ENCODE measurements around the gene NTRK3.

The NTRK3 gene

GRCh38 chr15:88067331-88067685, 189.2 kb downstream of the NTRK3 start:
- Histone ChIP-seq H3K9me2 (replicated peaks; ENCODE audit: control insufficient read depth, low read length) (no peaks in the 10 kb centered on the region), H3K79me2 (ENCODE audit: control insufficient read depth, low read length) (no peaks in the 10 kb centered on the region), H3K27me3 (ENCODE audit: control insufficient read depth, low read length) (no peaks in the 10 kb centered on the region), H3K36me3 (ENCODE audit: control insufficient read depth, low read length) (no peaks in the 10 kb centered on the region), H4K20me1 (ENCODE audit: control insufficient read depth, insufficient read depth, low read depth, low read length) (no peaks in the 10 kb centered on the region), H3K4me3 (ENCODE audit: low read length) (no peak overlapping the region), H3K4me2 (ENCODE audit: low read length) (no peak overlapping the region), H3K9me3 (ENCODE audit: control insufficient read depth, insufficient read depth, low read length) (no peaks in the 10 kb centered on the region), H3K4me1 (ENCODE audit: control insufficient read depth, low read length) (no peaks in the 10 kb centered on the region), H3K27ac (ENCODE audit: low read depth, low read length) (no peak overlapping the region), H3F3A (ENCODE audit: control insufficient read depth, insufficient read depth) (no peaks in the 10 kb centered on the region)
- TF ChIP-seq EZH2phosphoT487 (IDR thresholded peaks at IDR 0.05; ENCODE audit: borderline replicate concordance, low read length) (no peak), CTCF (IDR thresholded peaks at IDR 0.05; ENCODE audit: low read depth, low read length, poor library complexity, severe bottlenecking) (no peak)

GRCh38 chr15:88066636-88067330, 189.8 kb downstream of the NTRK3 start:
- no peak for TF ChIP-seq EZH2phosphoT487 (IDR thresholded peaks at IDR 0.05; ENCODE audit: borderline replicate concordance, low read length)
- no peaks in the 10 kb centered on the region for H3K4me1 ChIP-seq (ENCODE audit: control insufficient read depth, low read length)
- no peak overlapping the region for H3K4me2 ChIP-seq (ENCODE audit: low read length)

DNA sequence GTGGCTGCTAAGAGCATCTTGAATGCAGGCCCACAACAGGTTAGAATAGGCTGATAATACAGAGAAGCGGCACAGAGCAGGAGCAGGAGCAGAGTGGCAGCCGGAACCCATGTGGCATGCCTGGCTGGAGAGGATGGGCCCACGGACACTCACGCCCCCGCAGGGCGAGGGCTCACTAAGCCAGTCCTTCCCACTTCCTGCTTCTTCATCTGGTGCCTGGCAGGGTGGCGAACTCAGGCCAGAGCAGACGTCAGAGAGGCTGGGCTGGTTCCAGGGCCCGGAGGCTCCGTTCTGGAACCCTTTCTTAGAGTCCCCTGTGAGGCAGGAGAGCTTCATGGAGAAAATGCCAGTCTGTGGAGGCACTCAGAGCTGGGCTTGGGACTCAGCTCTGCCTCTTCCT, 195.1 kb downstream of the NTRK3 start:
- no peak overlapping the region for H3K4me3 ChIP-seq (ENCODE audit: low read length)
- H3K9me2 ChIP-seq (replicated peaks; ENCODE audit: control insufficient read depth, low read length), result no peaks in the 10 kb centered on the region
- no peaks in the 10 kb centered on the region for H3F3A ChIP-seq (ENCODE audit: control insufficient read depth, insufficient read depth)
- no peak overlapping the region for H3K27ac ChIP-seq (ENCODE audit: low read depth, low read length)
- TF ChIP-seq EZH2phosphoT487 (IDR thresholded peaks at IDR 0.05; ENCODE audit: borderline replicate concordance, low read length), result no peak
- no peak for TF ChIP-seq CTCF (IDR thresholded peaks at IDR 0.05; ENCODE audit: low read depth, low read length, poor library complexity, severe bottlenecking)
- H3K4me1 ChIP-seq (ENCODE audit: control insufficient read depth, low read length), result no peaks in the 10 kb centered on the region
- H4K20me1 ChIP-seq (ENCODE audit: control insufficient read depth, insufficient read depth, low read depth, low read length), result no peaks in the 10 kb centered on the region
- no peaks in the 10 kb centered on the region for H3K79me2 ChIP-seq (ENCODE audit: control insufficient read depth, low read length)
- H3K27me3 ChIP-seq (ENCODE audit: control insufficient read depth, low read length), result no peaks in the 10 kb centered on the region
- H3K36me3 ChIP-seq (ENCODE audit: control insufficient read depth, low read length), result no peaks in the 10 kb centered on the region
- H3K4me2 ChIP-seq (ENCODE audit: low read length), result no peak overlapping the region
- H3K9me3 ChIP-seq (ENCODE audit: control insufficient read depth, insufficient read depth, low read length), result no peaks in the 10 kb centered on the region

More at GRCh38 chr15:88066636-88067330, 189.8 kb downstream of the NTRK3 start:
- Histone ChIP-seq H3K79me2 (ENCODE audit: control insufficient read depth, low read length) (no peaks in the 10 kb centered on the region), H3K27me3 (ENCODE audit: control insufficient read depth, low read length) (no peaks in the 10 kb centered on the region), H3K9me3 (ENCODE audit: control insufficient read depth, insufficient read depth, low read length) (no peaks in the 10 kb centered on the region), H3K9me2 (replicated peaks; ENCODE audit: control insufficient read depth, low read length) (no peaks in the 10 kb centered on the region), H4K20me1 (ENCODE audit: control insufficient read depth, insufficient read depth, low read depth, low read length) (no peaks in the 10 kb centered on the region), H3K27ac (ENCODE audit: low read depth, low read length) (no peak overlapping the region), H3K36me3 (ENCODE audit: control insufficient read depth, low read length) (no peaks in the 10 kb centered on the region), H3F3A (ENCODE audit: control insufficient read depth, insufficient read depth) (no peaks in the 10 kb centered on the region), H3K4me3 (ENCODE audit: low read length) (no peak overlapping the region)

- H3K4me3 ChIP-seq (ENCODE audit: low read length), result no peak overlapping the region
- H3K27me3 ChIP-seq (ENCODE audit: control insufficient read depth, low read length), result no peaks in the 10 kb centered on the region
- H3K4me2 ChIP-seq (ENCODE audit: low read length), result no peak overlapping the region
- no peak overlapping the region for H3K27ac ChIP-seq (ENCODE audit: low read depth, low read length)
- no peaks in the 10 kb centered on the region for H4K20me1 ChIP-seq (ENCODE audit: control insufficient read depth, insufficient read depth, low read depth, low read length)
- no peak for TF ChIP-seq EZH2phosphoT487 (IDR thresholded peaks at IDR 0.05; ENCODE audit: borderline replicate concordance, low read length)
- no peak for TF ChIP-seq CTCF (IDR thresholded peaks at IDR 0.05; ENCODE audit: low read depth, low read length, poor library complexity, severe bottlenecking)
- no peaks in the 10 kb centered on the region for H3K9me3 ChIP-seq (ENCODE audit: control insufficient read depth, insufficient read depth, low read length)
- no peaks in the 10 kb centered on the region for H3K9me2 ChIP-seq (replicated peaks; ENCODE audit: control insufficient read depth, low read length)
- H3K36me3 ChIP-seq (ENCODE audit: control insufficient read depth, low read length), result no peaks in the 10 kb centered on the region
- H3K79me2 ChIP-seq (ENCODE audit: control insufficient read depth, low read length), result no peaks in the 10 kb centered on the region
- no peaks in the 10 kb centered on the region for H3K4me1 ChIP-seq (ENCODE audit: control insufficient read depth, low read length)
- H3F3A ChIP-seq (ENCODE audit: control insufficient read depth, insufficient read depth), result no peaks in the 10 kb centered on the region
Measured at GRCh38 chr15:88060383-88060782, 196.2 kb downstream of the NTRK3 start.
